Left lung (tissue), 10 donors: ENCODE results near the gene FXYD3. TPM values are rescaled to one million over a fixed set of nuclear protein-coding genes. Genes with fewer than 3 reads are reported as not detected.

Experiments
- ATAC-seq: fragments of 200-7000 bp; cut with Tn5 transposase; one replicate; pipeline ENCODE4 v1.9.1; 2020; ENCODE audit warnings: moderate library complexity
- DNase-seq, 4 donors: peaks; one replicate each; pipeline ENCODE4 v3.0.0-alpha.2; 2013 to 2020
- H3K27ac ChIP-seq, 2 donors: fragments of 200-600 bp; sonication (generic) in 1 of 2; one replicate each; pipeline versions ENCODE4 v1.5.0 to v1.8.0; 2020 to 2021
- H3K27me3 ChIP-seq, 2 donors: fragments of 200-600 bp; sonication (generic) in 1 of 2; one replicate each; pipeline versions ENCODE4 v1.5.0 to v1.8.0; 2020 to 2021
- H3K36me3 ChIP-seq, 2 donors: fragments of 200-600 bp; sonication (generic) in 1 of 2; one replicate each; pipeline versions ENCODE4 v1.5.0 to v1.8.0; 2020 to 2021
- H3K4me1 ChIP-seq, 2 donors: fragments of 200-600 bp; one replicate each; pipeline ENCODE4 v1.8.0; 2021
- H3K4me3 ChIP-seq, 2 donors: fragments of 200-600 bp; sonication (generic) in 1 of 2; one replicate each; pipeline versions ENCODE4 v1.5.0 to v1.8.0; 2020 to 2021; ENCODE audit warnings: mild to moderate bottlenecking in 1 of 2
- H3K9me3 ChIP-seq, 2 donors: fragments of 200-600 bp; sonication (generic) in 1 of 2; one replicate each; pipeline versions ENCODE4 v1.5.0 to v1.8.0; 2020 to 2021
- intact Hi-C, 2 donors: fragments of 100-400 bp; cut with DNase I; formaldehyde crosslinking; loops; one replicate each; pipeline versions ENCODE4 v1.11.2 to v1.14.2; 2022
- polyA plus RNA-seq, 6 donors: library from polyadenylated mRNA; unstranded; fragments of 120-200 nt; gene quantifications; one replicate each; pipeline ENCODE4 v1.2.1, GENCODE V29; 2013; ENCODE audit not compliant: insufficient read length in 6 of 6
- total RNA-seq, 2 donors: library from RNA; stranded (reverse); fragmentation: NEBNext Ultra II Directional; extraction: Animal tissue kit (Norgen Biotek cat#: 25700); gene quantifications; one replicate each; pipeline ENCODE4 v1.2.1, GENCODE V29; 2021
- TF ChIP-seq, protein P1 (sequence below), 2 donors: fragments of 200-600 bp; sonication (generic) in 1 of 2; IDR thresholded peaks; one replicate each; pipeline versions ENCODE4 v1.5.0 to v1.8.0; 2021; ENCODE audit warnings: antibody characterized with exemption in 2 of 2
- donor health status: DM: no; HTN: yes; CAD: no.
- donor health status: DM: no; HTN: no; CAD: no.

FXYD3 gene
- total and polyA plus RNA-seq, 8 donors, result 17.5 to 207 (median 27.1) TPM

DNA sequence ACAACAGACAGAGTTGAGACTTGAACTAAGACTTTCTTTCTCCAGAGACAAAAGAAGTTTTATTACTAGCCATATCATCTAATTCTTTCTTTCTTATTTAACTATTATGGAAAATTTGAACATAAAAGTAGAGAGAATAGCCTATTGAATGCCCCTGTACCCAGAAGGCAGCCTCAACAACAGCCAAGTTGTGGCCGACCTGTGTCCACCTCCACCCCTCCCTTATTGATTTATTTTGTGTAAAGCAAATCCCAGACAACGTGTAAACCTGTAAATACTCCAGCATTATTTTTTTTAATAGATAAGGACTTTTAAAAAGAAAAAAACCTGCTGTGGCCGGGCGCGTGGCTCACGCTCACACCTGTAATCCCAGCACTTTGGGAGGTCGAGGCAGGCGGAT lies 26.1 kb upstream of the FXYD3 start:
- H3K27me3 ChIP-seq, result peaks cover 0 to 19% of the 10 kb centered on the region in 2 donors
- TF ChIP-seq, protein P1, sequence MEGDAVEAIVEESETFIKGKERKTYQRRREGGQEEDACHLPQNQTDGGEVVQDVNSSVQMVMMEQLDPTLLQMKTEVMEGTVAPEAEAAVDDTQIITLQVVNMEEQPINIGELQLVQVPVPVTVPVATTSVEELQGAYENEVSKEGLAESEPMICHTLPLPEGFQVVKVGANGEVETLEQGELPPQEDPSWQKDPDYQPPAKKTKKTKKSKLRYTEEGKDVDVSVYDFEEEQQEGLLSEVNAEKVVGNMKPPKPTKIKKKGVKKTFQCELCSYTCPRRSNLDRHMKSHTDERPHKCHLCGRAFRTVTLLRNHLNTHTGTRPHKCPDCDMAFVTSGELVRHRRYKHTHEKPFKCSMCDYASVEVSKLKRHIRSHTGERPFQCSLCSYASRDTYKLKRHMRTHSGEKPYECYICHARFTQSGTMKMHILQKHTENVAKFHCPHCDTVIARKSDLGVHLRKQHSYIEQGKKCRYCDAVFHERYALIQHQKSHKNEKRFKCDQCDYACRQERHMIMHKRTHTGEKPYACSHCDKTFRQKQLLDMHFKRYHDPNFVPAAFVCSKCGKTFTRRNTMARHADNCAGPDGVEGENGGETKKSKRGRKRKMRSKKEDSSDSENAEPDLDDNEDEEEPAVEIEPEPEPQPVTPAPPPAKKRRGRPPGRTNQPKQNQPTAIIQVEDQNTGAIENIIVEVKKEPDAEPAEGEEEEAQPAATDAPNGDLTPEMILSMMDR (IDR thresholded peaks at IDR 0.05), result no peak
- no peaks in the 10 kb centered on the region for H3K9me3 ChIP-seq
- intact Hi-C loops, result no loop called here
- H3K36me3 ChIP-seq, result no peaks in the 10 kb centered on the region
- no peak overlapping the region for H3K4me3 ChIP-seq
- DNase-seq (peak in 1 of 4 donors; percentile 10), ATAC-seq (no peak)
- H3K27ac ChIP-seq, result no peak overlapping the region
- H3K4me1 ChIP-seq, result peaks cover 0 to 4% of the 10 kb centered on the region in 2 donors

GRCh38 chr19:35090160-35090505 lies 25.5 kb upstream of the FXYD3 start:
- intact Hi-C loops, result no loop called here
- no peaks in the 10 kb centered on the region for H3K36me3 ChIP-seq
- no peaks in the 10 kb centered on the region for H3K9me3 ChIP-seq
- H3K27ac ChIP-seq, result no peak overlapping the region
- TF ChIP-seq, protein P1 (IDR thresholded peaks at IDR 0.05), result no peak
- H3K27me3 ChIP-seq, result peaks cover 0 to 19% of the 10 kb centered on the region in 2 donors
- DNase-seq (no peak), ATAC-seq (peak; percentile 14)
- H3K4me3 ChIP-seq, result no peak overlapping the region
- peaks cover 0 to 4% of the 10 kb centered on the region in 2 donors for H3K4me1 ChIP-seq

- H3K27me3 ChIP-seq, result peaks cover 0 to 19% of the 10 kb centered on the region in 2 donors
- no peaks in the 10 kb centered on the region for H3K36me3 ChIP-seq
- TF ChIP-seq, protein P1 (IDR thresholded peaks at IDR 0.05), result peak; percentile 59 to 66
- H3K27ac ChIP-seq, result no peak overlapping the region
- H3K9me3 ChIP-seq, result no peaks in the 10 kb centered on the region
- H3K4me1 ChIP-seq, result peaks cover 0 to 4% of the 10 kb centered on the region in 2 donors
- intact Hi-C loops, result no loop called here
- ATAC-seq (peak; percentile 99), DNase-seq (peak in 3 of 4 donors; percentile 44 to 75 (median 66))
- no peak overlapping the region for H3K4me3 ChIP-seq
Observed at GRCh38 chr19:35090506-35091214, 25.0 kb upstream of the FXYD3 start.

- TF ChIP-seq, protein P1 (IDR thresholded peaks at IDR 0.05), result no peak
- intact Hi-C loops, result no loop called here
- no peaks in the 10 kb centered on the region for H3K9me3 ChIP-seq
Observed at GRCh38 chr19:35093430-35093829, 22.2 kb upstream of the FXYD3 start.

GRCh38 chr19:35093941-35094647 lies 21.5 kb upstream of the FXYD3 start:
- no peak overlapping the region for H3K4me3 ChIP-seq
- peak in 1 of 4 donors; percentile 72 for DNase-seq
- no peak for ATAC-seq
- H3K36me3 ChIP-seq, result no peaks in the 10 kb centered on the region
- intact Hi-C loops, result no loop called here
- H3K27me3 ChIP-seq, result peaks cover 0 to 19% of the 10 kb centered on the region in 2 donors
- H3K9me3 ChIP-seq, result no peaks in the 10 kb centered on the region
- TF ChIP-seq, protein P1 (IDR thresholded peaks at IDR 0.05), result no peak
- peaks cover 0 to 4% of the 10 kb centered on the region in 2 donors for H3K4me1 ChIP-seq
- H3K27ac ChIP-seq, result no peak overlapping the region

More at GRCh38 chr19:35093430-35093829, 22.2 kb upstream of the FXYD3 start:
- Histone ChIP-seq H3K4me1 (peaks cover 0 to 4% of the 10 kb centered on the region in 2 donors), H3K27ac (no peak overlapping the region), H3K27me3 (peaks cover 0 to 19% of the 10 kb centered on the region in 2 donors), H3K36me3 (no peaks in the 10 kb centered on the region), H3K4me3 (no peak overlapping the region)
- DNase-seq (no peak), ATAC-seq (no peak)
